ENCODE data around the gene LRSAM1. TPM values are rescaled to one million over a fixed set of nuclear protein-coding genes. Genes with fewer than 3 reads are reported as not detected.

Gene LRSAM1
- total and polyA plus RNA-seq, 2 of the 8 experiments (the other 6 are each of a cell fraction or from before 2014, with no cell fraction given) = 9.7 to 18.3 TPM

DNA sequence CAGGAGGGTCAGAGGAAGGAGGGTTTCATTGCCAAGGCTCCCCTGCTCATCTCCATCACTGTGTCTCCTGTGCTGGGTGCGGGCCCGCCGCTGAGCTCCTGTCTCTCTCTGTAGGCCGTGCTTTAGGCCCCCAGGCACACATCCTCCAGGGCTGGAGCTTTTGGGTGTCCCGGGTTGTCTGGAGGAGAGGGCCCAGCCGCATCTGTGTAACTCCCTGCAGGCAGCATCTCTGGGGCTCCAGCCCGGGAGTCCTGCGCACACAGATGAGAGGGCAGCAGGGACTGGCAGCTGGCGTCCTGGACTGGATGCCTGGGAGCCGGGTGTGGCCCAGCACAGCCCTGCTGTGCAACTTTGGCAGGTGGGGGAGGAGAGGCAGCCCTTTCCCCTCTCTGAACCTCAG is 40.2 kb downstream of the LRSAM1 start (continued):
- no peak for TF ChIP-seq CHD2 (IDR thresholded peaks at IDR 0.05; ENCODE audit: low read length)

All from H1 (cell line).